Cardiac atrium fibroblast (primary cell): Measurements from ENCODE around the gene UBXN7. TPM values are rescaled to one million over a fixed set of nuclear protein-coding genes. Genes with fewer than 3 reads are reported as not detected.

Experiments
- total RNA-seq: library from RNA; depleted of rRNA; stranded (reverse); fragments of >200 nt; gene quantifications from 2 replicates; pipeline ENCODE4 v1.2.3, GENCODE V29; 2015

UBXN7 gene, protein sequence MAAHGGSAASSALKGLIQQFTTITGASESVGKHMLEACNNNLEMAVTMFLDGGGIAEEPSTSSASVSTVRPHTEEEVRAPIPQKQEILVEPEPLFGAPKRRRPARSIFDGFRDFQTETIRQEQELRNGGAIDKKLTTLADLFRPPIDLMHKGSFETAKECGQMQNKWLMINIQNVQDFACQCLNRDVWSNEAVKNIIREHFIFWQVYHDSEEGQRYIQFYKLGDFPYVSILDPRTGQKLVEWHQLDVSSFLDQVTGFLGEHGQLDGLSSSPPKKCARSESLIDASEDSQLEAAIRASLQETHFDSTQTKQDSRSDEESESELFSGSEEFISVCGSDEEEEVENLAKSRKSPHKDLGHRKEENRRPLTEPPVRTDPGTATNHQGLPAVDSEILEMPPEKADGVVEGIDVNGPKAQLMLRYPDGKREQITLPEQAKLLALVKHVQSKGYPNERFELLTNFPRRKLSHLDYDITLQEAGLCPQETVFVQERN
- total RNA-seq: 7.0 and 9.2 TPM in 2 replicates

DNA sequence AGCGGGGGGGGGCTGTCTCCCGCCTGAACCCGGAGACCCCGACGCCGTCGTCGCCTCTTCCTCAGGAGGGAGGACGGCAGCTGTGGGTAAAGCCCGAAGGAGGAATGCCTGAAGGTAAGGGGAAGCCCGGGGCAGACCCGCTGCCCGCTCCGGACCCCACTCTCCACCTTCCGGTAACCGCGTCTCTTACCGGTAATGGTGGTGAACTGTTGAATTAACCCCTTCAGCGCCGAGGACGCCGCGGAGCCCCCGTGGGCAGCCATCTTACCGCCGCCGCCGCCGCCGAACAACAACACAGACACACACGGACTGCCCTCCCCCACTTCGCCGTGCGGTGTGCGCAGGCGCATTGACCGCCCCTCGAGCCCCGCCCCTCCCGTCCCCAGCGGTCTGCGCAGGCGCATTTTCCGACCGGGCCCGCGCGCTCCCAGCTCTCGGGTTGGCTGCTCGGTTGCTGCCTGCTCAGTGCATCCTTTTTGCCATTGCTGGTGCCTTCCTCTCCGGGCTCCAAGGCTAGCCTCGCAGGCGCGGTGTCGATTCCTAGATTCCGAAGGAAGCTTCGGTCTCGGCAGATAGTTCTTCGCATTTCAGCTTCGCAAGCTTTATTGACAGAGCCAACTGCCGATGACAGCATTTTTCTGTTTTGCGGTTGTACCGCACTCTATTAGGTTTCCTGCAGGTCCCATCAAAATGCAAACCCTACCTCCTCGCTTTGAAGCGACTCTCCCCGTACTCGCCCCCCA, at the start of gene UBXN7:
Gene UBXN7 (minus strand): TSS at position 291 of the 743 bp plus-strand sequence. CDS start 28 bp downstream, at position 263.

DNA sequence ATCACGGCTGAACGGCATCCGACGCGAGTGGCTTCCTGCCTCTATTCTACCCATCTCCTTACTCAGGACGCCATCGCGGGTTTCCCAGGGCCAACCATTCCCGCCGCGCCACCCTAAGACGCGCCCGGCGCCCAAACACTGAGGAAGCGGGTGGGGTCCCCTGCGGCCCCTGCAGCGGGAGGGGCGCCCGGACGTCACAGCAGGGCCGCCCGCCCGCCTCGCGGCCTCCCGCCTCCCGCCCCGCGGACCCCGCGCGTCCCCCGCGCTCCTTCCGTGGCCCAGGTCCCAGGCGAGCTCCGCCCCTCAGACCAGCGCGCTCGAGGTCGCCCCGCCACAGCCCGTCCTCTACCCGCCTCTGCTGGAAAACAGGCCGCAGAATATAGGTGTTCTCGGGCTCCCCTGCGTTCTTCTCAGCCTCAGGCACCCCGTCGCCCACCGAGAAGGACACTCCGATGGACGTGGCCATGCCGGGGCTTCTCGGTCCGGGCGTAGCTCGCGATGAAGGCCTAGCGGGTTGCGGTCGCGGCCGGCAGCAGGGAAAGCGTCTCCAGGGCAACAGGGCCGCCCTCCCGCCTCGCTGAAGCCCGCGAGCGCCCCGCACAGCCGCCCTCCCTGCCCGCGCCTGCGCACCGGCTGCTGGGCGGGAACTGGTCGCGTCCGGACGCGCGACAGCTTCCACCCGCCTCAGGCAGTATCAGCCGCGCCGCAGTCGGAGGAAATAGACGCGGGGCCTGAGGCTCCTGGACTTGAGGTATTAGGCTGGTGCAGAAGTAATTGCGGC, 114.3 kb downstream of the UBXN7 start, which contains the start of gene DYNLT2B:
Gene DYNLT2B (minus strand): TSS at position 554 of the 781 bp plus-strand sequence. CDS start 88 bp downstream, at position 466.

Other genes starting within 250 kb of the UBXN7 start
- not detected in 2 replicates for gene ZDHHC19, start 221.0 kb downstream of the UBXN7 start, total RNA-seq
- not detected in 2 replicates for gene SLC51A, start 215.9 kb downstream of the UBXN7 start, total RNA-seq
- gene PCYT1A, start 144.7 kb downstream of the UBXN7 start, total RNA-seq: 82.5 and 89.0 TPM in 2 replicates
- gene DYNLT2B, start 114.2 kb downstream of the UBXN7 start, total RNA-seq: 4.7 TPM in 1 of 2 replicates, not detected in the other
- gene TM4SF19, start 94.0 kb downstream of the UBXN7 start, total RNA-seq: not detected in 2 replicates
- 7.0 and 7.9 TPM in 2 replicates for gene RNF168, start 71.3 kb upstream of the UBXN7 start, total RNA-seq
- not detected in 2 replicates for gene SMCO1, start 82.9 kb upstream of the UBXN7 start, total RNA-seq
- gene WDR53, start 136.1 kb upstream of the UBXN7 start, total RNA-seq: 2.0 and 7.1 TPM in 2 replicates
- gene FBXO45, start 136.2 kb upstream of the UBXN7 start, total RNA-seq: 4.3 and 5.7 TPM in 2 replicates
- 0.36 and 1.3 TPM in 2 replicates for gene NRROS, start 207.3 kb upstream of the UBXN7 start, total RNA-seq